GM12878 (cell line): Measurements from ENCODE around the gene FAM110A. TPM values are rescaled to one million over a fixed set of nuclear protein-coding genes. Genes with fewer than 3 reads are reported as not detected.

ENCODE experiments used
- ATAC-seq: fragments of 200-7000 bp; cut with Tn5 transposase; 3 replicates; pipeline ENCODE4 v1.9.1; 2020; ENCODE audit warnings: mild to moderate bottlenecking, moderate library complexity
- BruUV-seq: library from RNA; stranded (reverse); fragments of 400-500 nt; replicated peaks from 2 replicates; lab custom pipeline; 2021; lab: Mats Ljungman, UMichigan
- CTCF ChIA-PET: fragments of 300-600 bp; sonication (Branson Sonifier 250); formaldehyde crosslinking; extraction: SDS; loops from one replicate; lab custom pipeline; 2021; ENCODE audit warnings: inconsistent platforms; lab: Yijun Ruan, JAX
- POLR2A ChIA-PET: fragments of 350-600 bp; formaldehyde crosslinking; extraction: SDS; loops from one replicate; lab custom pipeline; 2021; ENCODE audit warnings: inconsistent platforms; lab: Charles Lee
- RAD21 ChIA-PET: fragments of 300-600 bp; sonication (Branson Sonifier 250); formaldehyde crosslinking; loops from one replicate; lab custom pipeline; 2023; ENCODE audit warnings: antibody characterized with exemption; ENCODE audit not compliant: unreplicated experiment; lab: Charles Lee
- SMC1A ChIA-PET: fragments of 300-600 bp; sonication (Branson Sonifier 250); formaldehyde crosslinking; loops from one replicate; lab custom pipeline; 2023; ENCODE audit not compliant: unreplicated experiment, uncharacterized antibody; lab: Charles Lee
- DNase-seq: peaks from one replicate; pipeline ENCODE4 v3.0.0-alpha.2; 2011; ENCODE audit warnings: low read depth, low spot score
- FAIRE-seq: peaks from 3 replicates; lab custom pipeline; 2011; peaks lifted over from hg19 to GRCh38; lab: Jason Lieb, UNC
- H2AFZ ChIP-seq: 2 replicates; pipeline ENCODE4 v1.6.0; 2011; ENCODE audit warnings: low read depth, low read length, control low read depth; ENCODE audit not compliant: control insufficient read depth
- H3K27ac ChIP-seq: 2 replicates; pipeline ENCODE4 v1.5.1; 2011; ENCODE audit warnings: control low read depth; ENCODE audit not compliant: control insufficient read depth, insufficient read depth
- H3K27me3 ChIP-seq, 2 experiments: replicated peaks in 1 of 2; 2 replicates each; pipeline versions ENCODE4 v1.6.0 to v1.6.1; 2011; ENCODE audit warnings: low read length in 1 of 2; ENCODE audit not compliant: control insufficient read depth in 2 of 2, insufficient read depth in 2 of 2
- H3K36me3 ChIP-seq, 2 experiments: 2 replicates each; pipeline ENCODE4 v1.5.1; 2011; ENCODE audit warnings: low read length in 1 of 2; ENCODE audit not compliant: control insufficient read depth in 2 of 2, insufficient read depth in 2 of 2
- H3K4me1 ChIP-seq: 2 replicates; pipeline ENCODE4 v1.6.1; 2011; ENCODE audit warnings: mild to moderate bottlenecking, low read length, moderate library complexity, mixed read lengths; ENCODE audit not compliant: control insufficient read depth, insufficient read depth
- H3K4me2 ChIP-seq: 2 replicates; pipeline ENCODE4 v1.6.0; 2011; ENCODE audit warnings: control low read depth; ENCODE audit not compliant: control insufficient read depth, insufficient read depth
- H3K4me3 ChIP-seq: fragments of 200-600 bp; sonication (generic); 2 replicates; pipeline ENCODE4 v1.5.1; 2016
- H3K79me2 ChIP-seq: 2 replicates; pipeline ENCODE4 v1.6.0; 2011; ENCODE audit warnings: low read length; ENCODE audit not compliant: control insufficient read depth, insufficient read depth
- H3K9ac ChIP-seq: 2 replicates; pipeline ENCODE4 v1.8.0; 2011; ENCODE audit warnings: low read length, control low read depth, mixed read lengths; ENCODE audit not compliant: control insufficient read depth, insufficient read depth
- H3K9me3 ChIP-seq: replicated peaks from 3 replicates; pipeline ENCODE4 v1.5.1; 2011; ENCODE audit warnings: mild to moderate bottlenecking, low read length; ENCODE audit not compliant: control insufficient read depth, insufficient read depth
- H4K20me1 ChIP-seq: 2 replicates; pipeline ENCODE4 v1.6.0; 2011; ENCODE audit not compliant: control insufficient read depth, insufficient read depth
- CBX5 ChIP-seq: sonication (generic); IDR thresholded peaks from 2 replicates; pipeline ENCODE4 v1.6.1; 2016; ENCODE audit warnings: low read depth, moderate library complexity, mild to moderate bottlenecking, inconsistent platforms
- HCFC1 ChIP-seq: fragments of 150-350 bp; IDR thresholded peaks from 2 replicates; pipeline ENCODE4 v1.6.1; 2014; ENCODE audit warnings: low read length
- POLR2AphosphoS5 ChIP-seq: IDR thresholded peaks from 2 replicates; pipeline ENCODE4 v1.6.1; 2011; ENCODE audit warnings: mild to moderate bottlenecking, low read length, inconsistent platforms
- RAD51 ChIP-seq: fragments of 450-650 bp; IDR thresholded peaks from 2 replicates; pipeline ENCODE4 v1.6.1; 2016; ENCODE audit warnings: moderate library complexity, mild to moderate bottlenecking, inconsistent platforms
- RFX5 ChIP-seq: IDR thresholded peaks from 2 replicates; pipeline ENCODE4 v1.6.1; 2011; ENCODE audit warnings: low read depth, low read length, improper control_type of control experiment
- SKIL ChIP-seq: fragments of 450-650 bp; IDR thresholded peaks from 2 replicates; pipeline ENCODE4 v1.6.1; 2017; ENCODE audit warnings: mild to moderate bottlenecking, low read depth, inconsistent platforms; ENCODE audit not compliant: poor library complexity, severe bottlenecking
- STAT1 ChIP-seq: fragments of 450-650 bp; conservative IDR thresholded peaks from 2 replicates; pipeline ENCODE4 v1.6.1; 2014; ENCODE audit warnings: antibody characterized with exemption, mild to moderate bottlenecking
- ZNF384 ChIP-seq: IDR thresholded peaks from 2 replicates; pipeline ENCODE4 v1.6.1; 2012; ENCODE audit warnings: low read depth, mild to moderate bottlenecking, low read length, improper control_type of control experiment, borderline replicate concordance
- WGBS: methylation state at CpG from one replicate; pipeline ENCODE4 v1.1.6; 2016; ENCODE audit warnings: low lambda C conversion rate; ENCODE audit not compliant: insufficient replicate concordance, insufficient coverage; ENCODE audit errors: missing lambda C conversion rate; 5-methylcytosine and 5-hydroxymethylcytosine counted together
- in situ Hi-C: fragments of 300-500 bp; cut with MboI; formaldehyde crosslinking; loops from 9 replicates; pipeline ENCODE4 v1.14.3; 2018; ENCODE audit warnings: mixed read lengths
- intact Hi-C: fragments of 100-400 bp; cut with micrococcal nuclease; formaldehyde crosslinking; loops from one replicate; pipeline ENCODE4 v1.14.2; 2022; ENCODE audit not compliant: unreplicated experiment
- polyA plus RNA-seq, 11 experiments: library from polyadenylated mRNA; depleted of rRNA in 4 of 11; unstranded in 6 of 11; stranded (reverse) in 5 of 11; fragments of >200 nt; fragmentation: Nextera tagmentation in 4 of 11; fragmentation: Illumina TruSeq in 1 of 11; extraction: Ambion mirVana in 4 of 11; extraction: Trizol in 1 of 11; gene quantifications; 1 replicate in 1 of 11; 2 replicates in 10 of 11; pipeline versions ENCODE4 v1.2.1 to v1.2.3, GENCODE V29; 2011 to 2016; ENCODE audit warnings: inconsistent platforms in 2 of 11, missing spikeins in 2 of 11, low read depth in 1 of 11
- total RNA-seq, 4 experiments: library from RNA; depleted of rRNA in 3 of 4; stranded (reverse); fragments of >200 nt in 3 of 4; fragmentation: Illumina TruSeq in 1 of 4; extraction: Trizol in 1 of 4; gene quantifications; 2 replicates each; pipeline versions ENCODE4 v1.2.1 to v1.2.3, GENCODE V29; 2013 to 2021

FAM110A gene
- total and polyA plus RNA-seq, 10 of the 15 experiments (the other 5 are each of a cell fraction or from before 2014, with no cell fraction given): 1.1 to 14.8 (median 7.4) TPM

- in situ Hi-C loops: no loop called here
- Histone ChIP-seq H3K4me2 (peak overlapping the region; percentile 94), H4K20me1 (no peaks in the 10 kb centered on the region), H3K79me2 (peaks cover 2% of the 10 kb centered on the region), H3K9ac (no peak overlapping the region), H3K9me3 (no peaks in the 10 kb centered on the region; the same call in 2 of the 3 replicates), H3K36me3 (peaks cover 0 to 5% of the 10 kb centered on the region in 2 experiments; a peak in 2 of 4 replicates), H3K27me3 (no peaks in the 10 kb centered on the region), H2AFZ (peak overlapping the region; percentile 12), H3K4me1 (peaks cover 27% of the 10 kb centered on the region)
- SMC1A ChIA-PET: no interaction called here
- CTCF ChIA-PET: interaction anchor here (1.1 kb wide), 1 partner anchor 260 kb away, joined by 3 read pairs; no protein-coding TSS in a partner anchor
- 71% methylated on average over 46 of the region's 62 CpGs for WGBS
- no peak for FAIRE-seq
- RAD21 ChIA-PET: interaction anchor here (2.5 kb wide), 1 partner anchor 8 kb away, joined by 16 read pairs; the partner anchor contains the start of gene FAM110A
- DNase-seq: no peak
- BruUV-seq: no TSS peak
- no peak for TF ChIP-seq STAT1
- TF ChIP-seq, all 136 proteins: peak for 0
- POLR2A ChIA-PET: no interaction called here
- ATAC-seq: no peak
- Histone ChIP-seq H3K27ac (no peak overlapping the region), H3K4me3 (peak overlapping the region; percentile 61)
- intact Hi-C loops: no loop called here
Observed at GRCh38 chr20:841568-842546, 8.3 kb downstream of the FAM110A start.

- Histone ChIP-seq H3K4me3 (no peak overlapping the region), H4K20me1 (no peaks in the 10 kb centered on the region), H3K4me2 (no peak overlapping the region), H3K27ac (no peak overlapping the region)
- 71% methylated on average over 2 of the region's 2 CpGs for WGBS
- CTCF ChIA-PET: interaction anchor here (1.1 kb wide), 1 partner anchor 261 kb away, joined by 3 read pairs; no protein-coding TSS in a partner anchor
- no peak for DNase-seq
- TF ChIP-seq POLR2AphosphoS5 (no peak), CBX5 (no peak), RAD51 (no peak), ZNF384 (no peak), SKIL (no peak), RFX5 (no peak), HCFC1 (no peak)
- TF ChIP-seq, all 136 proteins: peak for 0
- intact Hi-C loops: no loop called here
- in situ Hi-C loops: no loop called here
- POLR2A ChIA-PET: no interaction called here
- Histone ChIP-seq H3K9ac (no peak overlapping the region), H3K36me3 (peaks cover 0 to 5% of the 10 kb centered on the region in 2 experiments; a peak in 2 of 4 replicates), H3K4me1 (peaks cover 34% of the 10 kb centered on the region), H3K79me2 (no peaks in the 10 kb centered on the region; the same call in 1 of the 2 replicates), H3K27me3 (no peaks in the 10 kb centered on the region), H2AFZ (no peak overlapping the region), H3K9me3 (no peaks in the 10 kb centered on the region; the same call in 2 of the 3 replicates)
- FAIRE-seq: no peak
- RAD21 ChIA-PET: interaction anchor here (2.5 kb wide), 1 partner anchor 9 kb away, joined by 16 read pairs; the partner anchor contains the start of gene FAM110A
- SMC1A ChIA-PET: no interaction called here
- BruUV-seq: no TSS peak
- no peak for ATAC-seq
Observed at GRCh38 chr20:842547-842940, 9.0 kb downstream of the FAM110A start.
